ENCODE data around the gene GJC2. TPM values are rescaled to one million over a fixed set of nuclear protein-coding genes. Genes with fewer than 3 reads are reported as not detected.

GJC2 gene
- total and polyA plus RNA-seq, 10 of the 15 experiments (the other 5 are each of a cell fraction or from before 2014, with no cell fraction given): 0.04 to 0.44 (median 0.07) TPM; not detected in 4

- Histone ChIP-seq H3K36me3 (ENCODE audit: control insufficient read depth in 2 of 2, insufficient read depth in 2 of 2, low read length in 1 of 2) (peaks cover 0 to 1% of the 10 kb centered on the region in 2 experiments; a peak in 1 of 4 replicates), H3K4me2 (ENCODE audit: control insufficient read depth, insufficient read depth) (no peak overlapping the region), H3K9me3 (replicated peaks; ENCODE audit: control insufficient read depth, insufficient read depth, low read length) (no peaks in the 10 kb centered on the region), H3K9ac (ENCODE audit: control insufficient read depth, insufficient read depth, low read length) (no peak overlapping the region), H3K4me3 (no peak overlapping the region), H3K4me1 (ENCODE audit: control insufficient read depth, insufficient read depth, low read length) (no peaks in the 10 kb centered on the region), H3K79me2 (ENCODE audit: control insufficient read depth, insufficient read depth, low read length) (no peaks in the 10 kb centered on the region), H3K27me3 (replicated peaks in 1 of 2; ENCODE audit: control insufficient read depth in 2 of 2, insufficient read depth in 2 of 2, low read length in 1 of 2) (no peaks in the 10 kb centered on the region), H4K20me1 (ENCODE audit: control insufficient read depth, insufficient read depth) (no peaks in the 10 kb centered on the region), H3K27ac (ENCODE audit: control insufficient read depth, insufficient read depth) (no peak overlapping the region), H2AFZ (ENCODE audit: control insufficient read depth, low read depth, low read length) (no peak overlapping the region)
- DNase-seq (ENCODE audit: low read depth, low spot score): no peak
- RAD21 ChIA-PET (ENCODE audit: unreplicated experiment): no interaction called here
- TF ChIP-seq BMI1 (IDR thresholded peaks at IDR 0.05; ENCODE audit: borderline replicate concordance) (no peak), ZNF24 (IDR thresholded peaks at IDR 0.05) (no peak)
- no peak for ATAC-seq
- in situ Hi-C loops (cut with MboI): no loop called here
- no peak for FAIRE-seq
- 90% methylated on average over 11 of the region's 11 CpGs for WGBS (ENCODE audit: insufficient coverage, insufficient replicate concordance, low lambda C conversion rate, missing lambda C conversion rate)
- BruUV-seq (replicated peaks): no TSS peak
- CTCF ChIA-PET: interaction anchor here (0.5 kb wide), 1 partner anchor 276 kb away, joined by 3 read pairs; no protein-coding TSS in a partner anchor
- SMC1A ChIA-PET (ENCODE audit: uncharacterized antibody, unreplicated experiment): interaction anchor here (2.4 kb wide), 1 partner anchor 11 kb away, joined by 9 read pairs; the partner anchor contains the start of gene IBA57
- intact Hi-C loops (cut with micrococcal nuclease; ENCODE audit: unreplicated experiment): no loop called here
- POLR2A ChIA-PET: no interaction called here
Measured at GRCh38 chr1:228154021-228154669, 4.4 kb downstream of the GJC2 start.

GRCh38 chr1:228154670-228155571 is 5.2 kb downstream of the GJC2 start:
- WGBS (ENCODE audit: insufficient coverage, insufficient replicate concordance, low lambda C conversion rate, missing lambda C conversion rate): 66% methylated on average over 20 of the region's 20 CpGs
- Histone ChIP-seq H3K36me3 (ENCODE audit: control insufficient read depth in 2 of 2, insufficient read depth in 2 of 2, low read length in 1 of 2) (peaks cover 0 to 1% of the 10 kb centered on the region in 2 experiments; a peak in 1 of 4 replicates), H3K9me3 (replicated peaks; ENCODE audit: control insufficient read depth, insufficient read depth, low read length) (no peaks in the 10 kb centered on the region), H3K4me2 (ENCODE audit: control insufficient read depth, insufficient read depth) (no peak overlapping the region), H4K20me1 (ENCODE audit: control insufficient read depth, insufficient read depth) (no peaks in the 10 kb centered on the region; the same call in 1 of the 2 replicates), H3K9ac (ENCODE audit: control insufficient read depth, insufficient read depth, low read length) (no peak overlapping the region), H3K27ac (ENCODE audit: control insufficient read depth, insufficient read depth) (no peak overlapping the region), H3K4me3 (no peak overlapping the region), H3K4me1 (ENCODE audit: control insufficient read depth, insufficient read depth, low read length) (no peaks in the 10 kb centered on the region), H3K79me2 (ENCODE audit: control insufficient read depth, insufficient read depth, low read length) (no peaks in the 10 kb centered on the region), H2AFZ (ENCODE audit: control insufficient read depth, low read depth, low read length) (no peak overlapping the region), H3K27me3 (replicated peaks in 1 of 2; ENCODE audit: control insufficient read depth in 2 of 2, insufficient read depth in 2 of 2, low read length in 1 of 2) (no peaks in the 10 kb centered on the region)
- no TSS peak for BruUV-seq (replicated peaks)
- no peak for ATAC-seq
- intact Hi-C loops (cut with micrococcal nuclease; ENCODE audit: unreplicated experiment) (no loop called here), in situ Hi-C loops (cut with MboI) (no loop called here)
- CTCF ChIA-PET: no interaction called here
- FAIRE-seq: no peak
- no peak for DNase-seq (ENCODE audit: low read depth, low spot score)
- POLR2A ChIA-PET: no interaction called here
- RAD21 ChIA-PET (ENCODE audit: unreplicated experiment): no interaction called here
- SMC1A ChIA-PET (ENCODE audit: uncharacterized antibody, unreplicated experiment): interaction anchor here (2.4 kb wide), 1 partner anchor 10 kb away, joined by 9 read pairs; the partner anchor contains the start of gene IBA57
- TF ChIP-seq ETV6 (conservative IDR thresholded peaks at IDR 0.05 in 1 of 2, IDR thresholded peaks at IDR 0.05 in 1 of 2; ENCODE audit: borderline replicate concordance in 1 of 2, low read depth in 1 of 2): no peak
- no peak for TF ChIP-seq SREBF1 (IDR thresholded peaks at IDR 0.05; ENCODE audit: low read length)
- no peak for TF ChIP-seq HDGF (IDR thresholded peaks at IDR 0.05)
- TF ChIP-seq ZNF207 (IDR thresholded peaks at IDR 0.05; ENCODE audit: borderline replicate concordance): no peak
- TF ChIP-seq CTCF (IDR thresholded peaks at IDR 0.05 in 2 of 3, conservative IDR thresholded peaks at IDR 0.05 in 1 of 3; ENCODE audit: control insufficient read depth in 2 of 3, extremely low read depth in 1 of 3, insufficient read depth in 1 of 3, low read depth in 3 of 3, low read length in 3 of 3): no peak
- TF ChIP-seq TAF1 (IDR thresholded peaks at IDR 0.05; ENCODE audit: borderline replicate concordance, low read depth, low read length): no peak
- no peak for TF ChIP-seq BCL3 (IDR thresholded peaks at IDR 0.05; ENCODE audit: borderline replicate concordance, insufficient read depth, low read depth, low read length, poor library complexity, severe bottlenecking)
